ENCODE data around the gene NXPE2. TPM values are rescaled to one million over a fixed set of nuclear protein-coding genes. Genes with fewer than 3 reads are reported as not detected.

NXPE2 gene
- total and polyA plus RNA-seq, 2 of the 13 experiments (the other 11 are each of a cell fraction or from before 2014, with no cell fraction given) = not detected

- no peak for TF ChIP-seq ZUFSP (CRISPR knock-in tag; IDR thresholded peaks at IDR 0.05; ENCODE audit: borderline replicate concordance)
- TF ChIP-seq MIER2 (CRISPR knock-in tag; IDR thresholded peaks at IDR 0.05) = no peak
- no peak for TF ChIP-seq ZSCAN25 (CRISPR knock-in tag; IDR thresholded peaks at IDR 0.05)
- TF ChIP-seq ZNF776 (CRISPR knock-in tag; IDR thresholded peaks at IDR 0.05) = no peak
- no peak for TF ChIP-seq TBL1XR1 (IDR thresholded peaks at IDR 0.05; ENCODE audit: borderline replicate concordance, low read length, partially characterized antibody)
- TF ChIP-seq ZNF737 (CRISPR knock-in tag; IDR thresholded peaks at IDR 0.05; ENCODE audit: borderline replicate concordance) = no peak
- TF ChIP-seq KIAA2018 (CRISPR knock-in tag; IDR thresholded peaks at IDR 0.05; ENCODE audit: borderline replicate concordance) = no peak
- no peak for TF ChIP-seq ZNF83 (CRISPR knock-in tag; IDR thresholded peaks at IDR 0.05; ENCODE audit: borderline replicate concordance)
- TF ChIP-seq ZNF549 (CRISPR knock-in tag; IDR thresholded peaks at IDR 0.05) = no peak
Observed at GRCh38 chr11:114653148-114653547, 25.2 kb upstream of the NXPE2 start (continued).
